Measurements from ENCODE around the gene SLC37A2.

Gene SLC37A2

DNA sequence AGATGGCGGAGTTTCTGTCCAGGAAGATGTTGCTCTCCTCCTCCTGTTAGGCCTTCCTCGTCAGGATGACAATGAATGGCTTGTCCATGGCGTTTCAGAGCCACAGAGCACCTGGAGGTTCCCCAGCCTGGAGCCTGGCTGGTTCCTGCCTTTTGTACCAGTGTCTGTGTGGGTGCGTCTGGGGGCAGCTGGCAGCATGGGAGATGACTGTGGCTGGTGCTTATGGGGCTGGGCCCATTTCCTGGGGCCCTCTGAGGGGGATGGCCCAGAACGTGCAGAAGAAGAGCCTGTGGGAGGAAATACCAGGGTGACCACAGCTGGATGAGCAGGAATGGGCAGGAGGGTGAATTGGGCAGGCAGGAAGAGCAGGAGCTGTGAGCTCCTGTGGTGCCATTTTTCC is 6.7 kb downstream of the SLC37A2 start:
- Histone ChIP-seq H2BK15ac (ENCODE audit: low read length) (no peak overlapping the region), H3K36me3 (replicated peaks in 1 of 2; ENCODE audit: control insufficient read depth in 2 of 2, insufficient read depth in 2 of 2, low read length in 2 of 2) (no peaks in the 10 kb centered on the region), H4K8ac (ENCODE audit: low read depth, low read length) (no peak overlapping the region), H2BK5ac (ENCODE audit: low read length) (no peak overlapping the region), H3K27me3 (ENCODE audit: control insufficient read depth in 3 of 3, insufficient read depth in 3 of 3, low read depth in 1 of 3, low read length in 3 of 3) (peaks cover 0 to 20% (median 2%) of the 10 kb centered on the region in 3 experiments), H3K4ac (ENCODE audit: low read length) (no peak overlapping the region), H4K91ac (ENCODE audit: low read depth, low read length, poor library complexity) (no peak overlapping the region), H3K23ac (ENCODE audit: low read depth, low read length, poor library complexity) (no peak overlapping the region), H3K4me2 (ENCODE audit: insufficient read depth, low read length, poor library complexity, severe bottlenecking) (no peak overlapping the region), H3K9ac (ENCODE audit: low read depth, low read length, poor library complexity) (no peak overlapping the region), H3K18ac (ENCODE audit: low read length) (no peak overlapping the region), H2AK5ac (ENCODE audit: low read depth, low read length) (no peak overlapping the region), H2BK12ac (ENCODE audit: low read length) (no peak overlapping the region), H3K4me1 (ENCODE audit: control insufficient read depth in 2 of 2, insufficient read depth in 1 of 2, low read depth in 1 of 2, low read length in 2 of 2) (peaks cover 4 to 8% of the 10 kb centered on the region in 2 donors), H3K27ac (replicated peaks; ENCODE audit: low read length) (no peak overlapping the region), H3K9me3 (replicated peaks in 1 of 2; ENCODE audit: control insufficient read depth in 2 of 2, insufficient read depth in 1 of 2, low read depth in 1 of 2, low read length in 2 of 2) (no peaks in the 10 kb centered on the region), H2BK120ac (ENCODE audit: low read depth, low read length) (no peak overlapping the region), H3K14ac (ENCODE audit: low read length) (peak overlapping the region; percentile 44), H2AFZ (ENCODE audit: low read length) (no peak overlapping the region), H3K4me3 (ENCODE audit: low read length in 2 of 2) (no peak overlapping the region), H3K79me1 (ENCODE audit: low read depth, low read length) (no peaks in the 10 kb centered on the region)
- DNase-seq (ENCODE audit: low spot score) = no peak
- no CpG with 5 or more reads among the region's 5 CpGs for WGBS, 2 donors (ENCODE audit: extremely low coverage in 2 of 2, insufficient read length in 2 of 2, insufficient replicate concordance in 1 of 2)

DNA sequence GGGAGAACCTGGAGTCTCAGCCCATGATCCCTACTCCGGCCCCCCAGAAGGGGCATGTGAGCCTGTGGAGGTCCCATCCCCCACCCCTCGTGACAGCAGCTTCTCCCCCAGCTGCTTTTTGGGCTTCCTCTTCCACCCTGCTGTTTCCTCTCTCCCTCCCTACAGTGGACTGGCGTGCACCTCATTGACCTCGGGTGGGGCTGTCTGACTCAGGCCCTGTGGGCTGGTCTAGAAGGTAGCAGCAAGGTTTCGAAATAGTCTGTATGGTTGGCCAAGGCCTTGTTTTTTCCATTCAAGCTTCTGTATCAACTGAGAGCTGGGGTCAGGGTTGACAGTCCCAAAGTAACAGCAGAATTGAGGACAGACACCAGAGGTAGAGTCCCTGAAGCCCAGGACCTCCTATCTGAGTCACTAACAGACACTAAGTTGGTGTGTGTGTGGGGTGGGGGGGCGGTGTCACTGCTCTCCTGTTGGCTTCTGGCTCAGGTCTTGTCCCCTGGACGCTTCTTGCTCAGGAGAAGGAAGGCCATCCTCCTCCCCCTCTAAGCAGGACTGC is 7.7 kb downstream of the SLC37A2 start:
- Histone ChIP-seq H3K18ac (ENCODE audit: low read length) (no peak overlapping the region), H2BK15ac (ENCODE audit: low read length) (no peak overlapping the region), H3K14ac (ENCODE audit: low read length) (no peak overlapping the region), H3K36me3 (replicated peaks in 1 of 2; ENCODE audit: control insufficient read depth in 2 of 2, insufficient read depth in 2 of 2, low read length in 2 of 2) (no peaks in the 10 kb centered on the region), H3K4me2 (ENCODE audit: insufficient read depth, low read length, poor library complexity, severe bottlenecking) (no peak overlapping the region), H2BK120ac (ENCODE audit: low read depth, low read length) (no peak overlapping the region), H2AFZ (ENCODE audit: low read length) (no peak overlapping the region), H4K91ac (ENCODE audit: low read depth, low read length, poor library complexity) (no peak overlapping the region), H3K9me3 (replicated peaks in 1 of 2; ENCODE audit: control insufficient read depth in 2 of 2, insufficient read depth in 1 of 2, low read depth in 1 of 2, low read length in 2 of 2) (no peaks in the 10 kb centered on the region), H3K27ac (replicated peaks; ENCODE audit: low read length) (no peak overlapping the region), H3K27me3 (ENCODE audit: control insufficient read depth in 3 of 3, insufficient read depth in 3 of 3, low read depth in 1 of 3, low read length in 3 of 3) (peaks cover 0 to 11% (median 2%) of the 10 kb centered on the region in 3 experiments), H2AK5ac (ENCODE audit: low read depth, low read length) (no peak overlapping the region), H2BK5ac (ENCODE audit: low read length) (no peak overlapping the region), H2BK12ac (ENCODE audit: low read length) (no peak overlapping the region), H3K4me3 (ENCODE audit: low read length in 2 of 2) (no peak overlapping the region), H3K4me1 (ENCODE audit: control insufficient read depth in 2 of 2, insufficient read depth in 1 of 2, low read depth in 1 of 2, low read length in 2 of 2) (peaks cover 4 to 8% of the 10 kb centered on the region in 2 donors), H3K79me1 (ENCODE audit: low read depth, low read length) (no peaks in the 10 kb centered on the region), H3K9ac (ENCODE audit: low read depth, low read length, poor library complexity) (no peak overlapping the region), H3K23ac (ENCODE audit: low read depth, low read length, poor library complexity) (no peak overlapping the region), H3K4ac (ENCODE audit: low read length) (no peak overlapping the region), H4K8ac (ENCODE audit: low read depth, low read length) (no peak overlapping the region)
- no peak for DNase-seq (ENCODE audit: low spot score)
- WGBS, 2 donors (ENCODE audit: extremely low coverage in 2 of 2, insufficient read length in 2 of 2, insufficient replicate concordance in 1 of 2) = no CpG with 5 or more reads among the region's 7 CpGs

DNA sequence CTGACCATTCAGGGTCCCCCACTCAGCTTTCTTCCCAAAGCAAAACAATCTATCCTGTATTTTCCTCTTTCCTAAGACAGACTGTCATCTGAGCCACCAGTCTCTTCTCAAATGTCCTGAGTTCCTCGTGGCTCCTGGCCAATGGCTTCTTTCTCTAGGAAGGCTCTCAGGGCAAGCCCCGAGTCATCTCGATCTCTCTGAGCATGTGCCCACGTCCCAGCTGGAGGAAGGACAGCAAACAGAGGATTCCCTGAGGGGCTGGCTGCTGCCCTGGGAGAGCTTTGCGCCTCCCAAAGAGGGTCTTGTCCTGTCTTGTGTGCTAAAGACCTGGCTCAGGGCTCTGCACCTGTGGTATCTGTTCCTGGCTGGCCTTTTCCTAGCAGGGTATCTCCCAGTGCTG is 8.3 kb downstream of the SLC37A2 start:
- H3K79me1 ChIP-seq (ENCODE audit: low read depth, low read length) = no peaks in the 10 kb centered on the region
- no peak for DNase-seq (ENCODE audit: low spot score)
- no peak overlapping the region for H2AK5ac ChIP-seq (ENCODE audit: low read depth, low read length)
- H2BK12ac ChIP-seq (ENCODE audit: low read length) = no peak overlapping the region
- H3K4me2 ChIP-seq (ENCODE audit: insufficient read depth, low read length, poor library complexity, severe bottlenecking) = no peak overlapping the region
- H4K8ac ChIP-seq (ENCODE audit: low read depth, low read length) = no peak overlapping the region
- H3K18ac ChIP-seq (ENCODE audit: low read length) = no peak overlapping the region
- H3K36me3 ChIP-seq (replicated peaks in 1 of 2; ENCODE audit: control insufficient read depth in 2 of 2, insufficient read depth in 2 of 2, low read length in 2 of 2) = no peaks in the 10 kb centered on the region
- no peaks in the 10 kb centered on the region for H3K9me3 ChIP-seq (replicated peaks in 1 of 2; ENCODE audit: control insufficient read depth in 2 of 2, insufficient read depth in 1 of 2, low read depth in 1 of 2, low read length in 2 of 2)
- H3K4me3 ChIP-seq (ENCODE audit: low read length in 2 of 2) = no peak overlapping the region
- no peak overlapping the region for H2BK15ac ChIP-seq (ENCODE audit: low read length)
- no peak overlapping the region for H3K4ac ChIP-seq (ENCODE audit: low read length)
- WGBS, 2 donors (ENCODE audit: extremely low coverage in 2 of 2, insufficient read length in 2 of 2, insufficient replicate concordance in 1 of 2) = no CpG with 5 or more reads among the region's 5 CpGs
- no peak overlapping the region for H3K9ac ChIP-seq (ENCODE audit: low read depth, low read length, poor library complexity)
- H2AFZ ChIP-seq (ENCODE audit: low read length) = no peak overlapping the region
- peaks cover 4 to 12% of the 10 kb centered on the region in 2 donors for H3K4me1 ChIP-seq (ENCODE audit: control insufficient read depth in 2 of 2, insufficient read depth in 1 of 2, low read depth in 1 of 2, low read length in 2 of 2)
- H2BK120ac ChIP-seq (ENCODE audit: low read depth, low read length) = no peak overlapping the region
- no peak overlapping the region for H3K14ac ChIP-seq (ENCODE audit: low read length)
- H3K23ac ChIP-seq (ENCODE audit: low read depth, low read length, poor library complexity) = no peak overlapping the region
- no peak overlapping the region for H4K91ac ChIP-seq (ENCODE audit: low read depth, low read length, poor library complexity)
- H3K27me3 ChIP-seq (ENCODE audit: control insufficient read depth in 3 of 3, insufficient read depth in 3 of 3, low read depth in 1 of 3, low read length in 3 of 3) = peaks cover 0 to 4% (median 2%) of the 10 kb centered on the region in 3 experiments
- H3K27ac ChIP-seq (replicated peaks; ENCODE audit: low read length) = no peak overlapping the region
- no peak overlapping the region for H2BK5ac ChIP-seq (ENCODE audit: low read length)

DNA sequence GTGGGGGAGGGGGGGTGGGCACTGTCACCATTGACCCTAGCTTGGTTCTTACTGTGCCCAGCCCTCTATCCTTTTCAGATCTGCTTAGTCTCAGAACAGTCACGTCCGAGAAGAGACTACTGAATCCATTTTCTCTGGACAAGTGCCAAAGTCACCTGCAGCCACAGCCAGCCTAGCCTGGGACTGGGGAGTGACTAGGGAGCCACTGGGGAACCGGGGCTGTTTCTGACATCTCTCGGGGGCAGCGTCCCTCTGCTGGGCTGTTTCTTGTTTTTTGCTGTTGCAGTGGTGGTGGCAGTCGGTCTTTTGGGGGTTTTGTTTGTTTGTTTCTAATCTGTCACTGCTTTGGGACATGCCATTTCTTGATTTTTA is 8.7 kb downstream of the SLC37A2 start:
- H2BK5ac ChIP-seq (ENCODE audit: low read length) = no peak overlapping the region
- no peak overlapping the region for H4K8ac ChIP-seq (ENCODE audit: low read depth, low read length)
- H3K4me3 ChIP-seq (ENCODE audit: low read length in 2 of 2) = no peak overlapping the region
- H2BK120ac ChIP-seq (ENCODE audit: low read depth, low read length) = no peak overlapping the region
- no peak overlapping the region for H2AFZ ChIP-seq (ENCODE audit: low read length)
- H3K27me3 ChIP-seq (ENCODE audit: control insufficient read depth in 3 of 3, insufficient read depth in 3 of 3, low read depth in 1 of 3, low read length in 3 of 3) = peaks cover 0 to 4% (median 2%) of the 10 kb centered on the region in 3 experiments
- H3K9me3 ChIP-seq (replicated peaks in 1 of 2; ENCODE audit: control insufficient read depth in 2 of 2, insufficient read depth in 1 of 2, low read depth in 1 of 2, low read length in 2 of 2) = no peaks in the 10 kb centered on the region
- peaks cover 4 to 12% of the 10 kb centered on the region in 2 donors for H3K4me1 ChIP-seq (ENCODE audit: control insufficient read depth in 2 of 2, insufficient read depth in 1 of 2, low read depth in 1 of 2, low read length in 2 of 2)
- H3K4ac ChIP-seq (ENCODE audit: low read length) = no peak overlapping the region
- no peak overlapping the region for H2AK5ac ChIP-seq (ENCODE audit: low read depth, low read length)
- H2BK12ac ChIP-seq (ENCODE audit: low read length) = no peak overlapping the region
- no peak for DNase-seq (ENCODE audit: low spot score)
- H3K18ac ChIP-seq (ENCODE audit: low read length) = no peak overlapping the region
- no peak overlapping the region for H4K91ac ChIP-seq (ENCODE audit: low read depth, low read length, poor library complexity)
- H3K4me2 ChIP-seq (ENCODE audit: insufficient read depth, low read length, poor library complexity, severe bottlenecking) = no peak overlapping the region
- no CpG with 5 or more reads among the region's 6 CpGs for WGBS, 2 donors (ENCODE audit: extremely low coverage in 2 of 2, insufficient read length in 2 of 2, insufficient replicate concordance in 1 of 2)
- no peak overlapping the region for H3K14ac ChIP-seq (ENCODE audit: low read length)
- no peaks in the 10 kb centered on the region for H3K36me3 ChIP-seq (replicated peaks in 1 of 2; ENCODE audit: control insufficient read depth in 2 of 2, insufficient read depth in 2 of 2, low read length in 2 of 2)
- H3K23ac ChIP-seq (ENCODE audit: low read depth, low read length, poor library complexity) = no peak overlapping the region
- no peak overlapping the region for H3K27ac ChIP-seq (replicated peaks; ENCODE audit: low read length)
- H3K79me1 ChIP-seq (ENCODE audit: low read depth, low read length) = no peaks in the 10 kb centered on the region
- no peak overlapping the region for H2BK15ac ChIP-seq (ENCODE audit: low read length)
- no peak overlapping the region for H3K9ac ChIP-seq (ENCODE audit: low read depth, low read length, poor library complexity)
